HG02938 (cell line): ENCODE data around the gene TCAIM.
A peak's percentile ranks its signal among the peaks of the same experiment; 100 is the strongest.

Experiments
- ATAC-seq: cut with Tn5 transposase; IDR thresholded peaks from one replicate; pipeline ENCODE4 v1.9.1; 2021; ENCODE audit warnings: mild to moderate bottlenecking, moderate library complexity; ENCODE audit not compliant: unreplicated experiment

Gene TCAIM

GRCh38 chr3:44338010-44338827 is at the start of gene TCAIM:
Gene TCAIM, plus strand, starts transcription at chr3:44338766. Its CDS starts 16,017 bp downstream, at chr3:44354783.
- ATAC-seq: peak; percentile 85

- ATAC-seq: no peak
Measured at GRCh38 chr3:44289882-44290462, 48.6 kb upstream of the TCAIM start.

- ATAC-seq: no peak
Measured at GRCh38 chr3:44292276-44292675, 46.3 kb upstream of the TCAIM start.

- ATAC-seq: no peak
Measured at GRCh38 chr3:44292947-44293346, 45.6 kb upstream of the TCAIM start.

- ATAC-seq: no peak
Measured at GRCh38 chr3:44297255-44297654, 41.3 kb upstream of the TCAIM start.

GRCh38 chr3:44301746-44302145 is 36.8 kb upstream of the TCAIM start:
- no peak for ATAC-seq

- ATAC-seq: no peak
Measured at GRCh38 chr3:44309500-44309899, 29.1 kb upstream of the TCAIM start.

GRCh38 chr3:44318891-44319311 is 19.7 kb upstream of the TCAIM start:
- ATAC-seq: no peak

GRCh38 chr3:44321335-44321734 is 17.2 kb upstream of the TCAIM start:
- no peak for ATAC-seq

- no peak for ATAC-seq
Measured at GRCh38 chr3:44323341-44323955, 15.1 kb upstream of the TCAIM start.

- no peak for ATAC-seq
Measured at GRCh38 chr3:44324584-44324983, 14.0 kb upstream of the TCAIM start.

- no peak for ATAC-seq
Measured at GRCh38 chr3:44326019-44326418, 12.5 kb upstream of the TCAIM start.

- no peak for ATAC-seq
Measured at GRCh38 chr3:44326515-44326914, 12.1 kb upstream of the TCAIM start.

- ATAC-seq: no peak
Measured at GRCh38 chr3:44329946-44330345, 8.6 kb upstream of the TCAIM start.

- ATAC-seq: no peak
Measured at GRCh38 chr3:44330444-44330843, 8.1 kb upstream of the TCAIM start.

GRCh38 chr3:44334326-44334725 is 4.2 kb upstream of the TCAIM start:
- no peak for ATAC-seq

- ATAC-seq: no peak
Measured at GRCh38 chr3:44337248-44337785, 1.2 kb upstream of the TCAIM start.

GRCh38 chr3:44338828-44339127 is 212 bp downstream of the TCAIM start:
- no peak for ATAC-seq

GRCh38 chr3:44339181-44340057 is 853 bp downstream of the TCAIM start:
- no peak for ATAC-seq

GRCh38 chr3:44340058-44340395 is 1.5 kb downstream of the TCAIM start:
- ATAC-seq: no peak

- no peak for ATAC-seq
Measured at GRCh38 chr3:44342176-44342790, 3.7 kb downstream of the TCAIM start.
